Measurements from ENCODE around the gene TRIM67. TPM values are rescaled to one million over a fixed set of nuclear protein-coding genes. Genes with fewer than 3 reads are reported as not detected.

The TRIM67 gene
- total RNA-seq, 1 donor from 2014 or later: not detected

DNA sequence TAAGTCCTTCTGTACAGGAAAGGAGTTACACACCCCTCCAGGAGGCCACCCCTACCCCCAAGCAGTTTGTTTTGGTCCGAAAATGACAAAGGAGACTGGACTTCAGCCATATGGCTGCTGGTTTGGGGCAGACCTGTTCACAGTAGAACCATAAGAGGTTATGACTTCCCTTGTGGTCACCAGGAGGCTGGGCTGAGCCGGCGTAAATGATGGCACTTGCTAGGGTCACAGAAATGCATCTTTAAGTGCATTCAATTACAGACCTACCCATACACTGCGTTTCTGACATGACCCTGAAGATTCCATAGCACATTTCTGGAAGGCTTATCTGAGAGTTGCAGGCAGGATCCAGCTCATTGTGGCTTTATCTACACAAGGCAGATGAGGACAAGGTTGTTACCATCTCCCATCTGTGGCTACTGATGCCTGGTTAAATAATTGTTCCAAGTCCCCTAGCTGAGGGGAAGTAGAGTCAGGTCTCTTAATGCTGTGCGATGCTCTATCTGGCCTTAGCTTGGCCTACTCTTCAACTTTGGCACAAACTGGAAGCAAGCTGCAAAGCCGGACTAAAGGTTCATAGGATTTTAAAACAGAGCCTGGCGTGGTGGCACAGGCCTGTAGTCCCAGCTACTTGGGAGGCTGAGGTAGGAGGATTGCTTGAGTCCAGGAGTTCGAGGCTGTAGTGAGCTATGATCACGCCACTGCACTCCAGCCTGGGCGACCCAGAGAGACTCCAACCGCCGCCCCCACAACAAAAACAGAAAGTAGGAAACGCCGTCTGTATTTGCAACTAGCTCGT lies 1.7 kb upstream of the TRIM67 start:
- Mint-ChIP-seq H3K4me3 (no peak overlapping the region), H3K27me3 (peaks cover 52% of the 10 kb centered on the region), H3K36me3 (ENCODE audit: low read depth) (no peaks in the 10 kb centered on the region), H3K4me1 (peaks cover 12% of the 10 kb centered on the region), H3K9me3 (no peaks in the 10 kb centered on the region), H3K27ac (no peak overlapping the region)
- ChIA-PET POLR2A (no interaction called here), CTCF (no interaction called here)
- DNase-seq: no peak
- TF ChIP-seq, protein P1, sequence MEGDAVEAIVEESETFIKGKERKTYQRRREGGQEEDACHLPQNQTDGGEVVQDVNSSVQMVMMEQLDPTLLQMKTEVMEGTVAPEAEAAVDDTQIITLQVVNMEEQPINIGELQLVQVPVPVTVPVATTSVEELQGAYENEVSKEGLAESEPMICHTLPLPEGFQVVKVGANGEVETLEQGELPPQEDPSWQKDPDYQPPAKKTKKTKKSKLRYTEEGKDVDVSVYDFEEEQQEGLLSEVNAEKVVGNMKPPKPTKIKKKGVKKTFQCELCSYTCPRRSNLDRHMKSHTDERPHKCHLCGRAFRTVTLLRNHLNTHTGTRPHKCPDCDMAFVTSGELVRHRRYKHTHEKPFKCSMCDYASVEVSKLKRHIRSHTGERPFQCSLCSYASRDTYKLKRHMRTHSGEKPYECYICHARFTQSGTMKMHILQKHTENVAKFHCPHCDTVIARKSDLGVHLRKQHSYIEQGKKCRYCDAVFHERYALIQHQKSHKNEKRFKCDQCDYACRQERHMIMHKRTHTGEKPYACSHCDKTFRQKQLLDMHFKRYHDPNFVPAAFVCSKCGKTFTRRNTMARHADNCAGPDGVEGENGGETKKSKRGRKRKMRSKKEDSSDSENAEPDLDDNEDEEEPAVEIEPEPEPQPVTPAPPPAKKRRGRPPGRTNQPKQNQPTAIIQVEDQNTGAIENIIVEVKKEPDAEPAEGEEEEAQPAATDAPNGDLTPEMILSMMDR (IDR thresholded peaks at IDR 0.05): no peak
- no peak for ATAC-seq (ENCODE audit: low read depth)
- intact Hi-C loops (cut with micrococcal nuclease): loop anchor here (10.0 kb wide), 1 partner anchor 735 kb away; the partner anchor contains the start of gene PGBD5

DNA sequence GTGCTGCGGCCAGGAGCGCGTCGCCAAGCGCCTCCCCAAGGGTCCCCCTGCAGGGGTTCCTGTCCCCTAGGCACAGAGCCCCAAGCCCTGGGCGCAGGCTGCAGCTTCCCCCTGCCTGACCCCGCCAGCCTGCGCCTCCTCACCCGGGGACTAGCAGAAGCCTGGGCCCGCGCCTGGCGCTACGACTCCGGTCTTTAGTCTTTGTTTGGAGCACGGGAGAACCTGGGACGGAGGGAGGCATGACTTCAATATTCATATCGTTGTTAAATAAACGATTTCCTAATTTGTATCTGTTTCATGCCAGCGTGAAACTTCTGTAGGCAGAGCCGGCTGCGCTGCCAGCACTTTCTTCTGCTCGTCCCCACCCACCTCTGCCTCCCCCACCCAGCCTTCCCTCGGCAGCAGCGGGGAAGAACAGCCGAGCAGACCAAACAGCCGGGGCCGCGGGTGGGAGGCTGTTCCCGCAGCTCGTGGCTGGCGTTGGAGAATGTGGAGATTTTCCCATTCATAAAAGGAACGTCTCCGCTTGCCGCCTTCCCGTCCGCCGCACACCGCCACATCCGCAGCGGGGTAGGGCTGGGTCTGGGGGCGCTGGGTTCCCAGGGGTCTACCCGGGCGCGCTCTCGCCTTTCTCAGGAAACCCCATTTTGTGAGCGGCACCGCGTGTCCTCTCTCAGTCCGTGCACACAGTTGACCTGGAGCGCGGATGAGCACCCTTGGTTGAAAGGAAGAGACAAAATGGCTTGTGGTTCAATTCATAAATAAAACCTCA lies 777 bp upstream of the TRIM67 start:
- POLR2A ChIA-PET: no interaction called here
- TF ChIP-seq, protein P1 (IDR thresholded peaks at IDR 0.05): no peak
- Mint-ChIP-seq H3K27ac (no peak overlapping the region), H3K27me3 (peaks cover 50% of the 10 kb centered on the region), H3K4me1 (peaks cover 12% of the 10 kb centered on the region), H3K4me3 (no peak overlapping the region), H3K36me3 (ENCODE audit: low read depth) (no peaks in the 10 kb centered on the region), H3K9me3 (no peaks in the 10 kb centered on the region)
- CTCF ChIA-PET: no interaction called here
- intact Hi-C loops (cut with micrococcal nuclease): loop anchor here (10.0 kb wide), 1 partner anchor 736 kb away; the partner anchor contains the start of gene PGBD5
- DNase-seq: no peak
- ATAC-seq (ENCODE audit: low read depth): no peak

DNA sequence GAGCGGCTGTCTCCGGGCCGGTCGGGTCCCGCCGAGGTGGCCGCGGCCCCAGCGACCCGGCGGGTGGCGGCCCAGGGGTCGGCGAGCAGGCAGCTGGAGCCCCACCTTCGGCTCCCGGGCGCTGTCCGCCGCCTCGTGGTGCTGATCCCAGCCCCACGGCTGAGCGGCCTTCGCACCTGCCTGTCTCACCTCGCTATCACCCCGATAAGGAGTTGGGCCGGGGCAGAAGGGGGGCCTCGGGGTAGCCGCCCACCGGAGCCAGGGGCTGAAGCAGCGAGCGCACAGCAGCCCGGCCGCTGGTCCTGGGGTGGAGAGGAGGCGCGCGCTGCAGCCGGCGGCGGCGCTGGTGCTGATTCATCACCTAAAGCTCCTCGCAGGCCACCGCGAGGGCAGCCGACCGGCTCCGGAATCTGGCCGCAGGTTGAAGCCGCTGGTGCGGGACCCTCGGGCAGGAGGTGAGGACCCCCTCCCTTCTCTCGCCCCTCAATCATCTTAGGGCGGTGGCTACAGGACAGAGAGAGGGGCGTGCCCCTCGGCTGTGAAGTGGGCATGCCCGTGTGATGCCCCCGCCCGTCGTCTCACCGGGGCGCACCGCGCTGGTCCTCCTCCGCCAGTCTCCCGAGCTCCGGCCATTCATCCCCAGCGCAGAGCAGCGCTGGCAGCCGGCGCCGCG lies 575 bp downstream of the TRIM67 start:
- Mint-ChIP-seq H3K4me3 (no peak overlapping the region), H3K27me3 (peaks cover 47% of the 10 kb centered on the region), H3K4me1 (peaks cover 12% of the 10 kb centered on the region), H3K36me3 (ENCODE audit: low read depth) (no peaks in the 10 kb centered on the region), H3K9me3 (no peaks in the 10 kb centered on the region), H3K27ac (no peak overlapping the region)
- intact Hi-C loops (cut with micrococcal nuclease): loop anchor here (10.0 kb wide), 1 partner anchor 738 kb away; the partner anchor contains the start of gene PGBD5
- TF ChIP-seq, protein P1 (IDR thresholded peaks at IDR 0.05): no peak
- ATAC-seq (ENCODE audit: low read depth) (peak; percentile 42), DNase-seq (no peak)
- POLR2A ChIA-PET: no interaction called here
- CTCF ChIA-PET: no interaction called here

DNA sequence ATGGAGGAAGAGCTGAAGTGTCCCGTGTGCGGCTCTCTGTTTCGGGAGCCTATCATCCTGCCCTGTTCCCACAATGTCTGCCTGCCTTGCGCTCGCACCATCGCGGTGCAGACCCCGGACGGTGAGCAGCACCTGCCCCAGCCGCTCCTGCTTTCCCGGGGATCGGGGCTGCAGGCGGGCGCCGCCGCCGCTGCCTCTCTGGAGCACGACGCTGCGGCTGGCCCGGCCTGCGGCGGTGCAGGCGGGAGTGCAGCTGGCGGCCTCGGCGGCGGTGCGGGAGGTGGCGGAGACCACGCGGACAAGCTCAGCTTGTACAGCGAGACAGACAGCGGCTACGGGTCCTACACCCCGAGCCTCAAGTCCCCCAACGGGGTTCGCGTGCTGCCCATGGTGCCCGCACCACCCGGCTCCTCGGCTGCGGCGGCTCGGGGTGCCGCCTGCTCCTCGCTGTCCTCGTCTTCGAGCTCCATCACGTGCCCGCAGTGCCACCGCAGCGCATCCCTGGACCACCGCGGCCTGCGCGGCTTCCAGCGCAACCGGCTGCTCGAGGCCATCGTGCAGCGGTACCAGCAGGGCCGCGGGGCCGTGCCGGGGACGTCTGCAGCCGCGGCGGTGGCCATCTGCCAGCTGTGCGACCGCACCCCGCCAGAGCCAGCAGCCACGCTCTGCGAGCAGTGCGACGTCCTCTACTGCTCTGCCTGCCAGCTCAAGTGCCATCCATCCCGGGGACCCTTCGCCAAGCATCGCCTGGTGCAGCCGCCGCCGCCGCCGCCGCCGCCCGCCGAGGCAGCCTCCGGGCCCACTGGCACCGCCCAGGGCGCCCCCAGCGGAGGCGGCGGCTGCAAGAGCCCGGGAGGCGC lies 1.3 kb downstream of the TRIM67 start:
- no peak overlapping the region for H3K4me3 Mint-ChIP-seq
- ATAC-seq (ENCODE audit: low read depth): no peak
- H3K27ac Mint-ChIP-seq: no peak overlapping the region
- H3K4me1 Mint-ChIP-seq: peaks cover 12% of the 10 kb centered on the region
- no peaks in the 10 kb centered on the region for H3K36me3 Mint-ChIP-seq (ENCODE audit: low read depth)
- H3K27me3 Mint-ChIP-seq: peaks cover 51% of the 10 kb centered on the region
- CTCF ChIA-PET: no interaction called here
- intact Hi-C loops (cut with micrococcal nuclease): loop anchor here (10.0 kb wide), 1 partner anchor 738 kb away; the partner anchor contains the start of gene PGBD5
- no peaks in the 10 kb centered on the region for H3K9me3 Mint-ChIP-seq
- no peak for DNase-seq
- TF ChIP-seq, protein P1 (IDR thresholded peaks at IDR 0.05): no peak
- POLR2A ChIA-PET: no interaction called here

Measured in activated B cell treated with CpG ODN at 0.5 μM for 24 hours (primary cell).